ENCODE data around the gene GGT6.
"Not testable (repeated sequence)": the region's sequence is repeated elsewhere in the genome, so short reads cannot be mapped to it uniquely, and the experiment has no call there.

Gene GGT6

GRCh38 chr17:4560421-4560820 is at the start of gene GGT6:
Gene GGT6 (minus strand): TSS chr17:4560577. CDS start chr17:4560521, 56 bp downstream.
- no peak within 1 kb of the TSS for H3K4me3 ChIP-seq (ENCODE audit: low read length)
- no peak for TF ChIP-seq CTCF (conservative IDR thresholded peaks at IDR 0.05; ENCODE audit: low read length)
- DNase-seq (ENCODE audit: low read depth) = no peak

GRCh38 chr17:4610162-4610561 is 49.8 kb upstream of the GGT6 start:
- no peak for DNase-seq (ENCODE audit: low read depth)
- no peak for TF ChIP-seq CTCF (conservative IDR thresholded peaks at IDR 0.05; ENCODE audit: low read length)
- H3K4me3 ChIP-seq (ENCODE audit: low read length) = no peak overlapping the region

- no peak for DNase-seq (ENCODE audit: low read depth)
- no peak for TF ChIP-seq CTCF (conservative IDR thresholded peaks at IDR 0.05; ENCODE audit: low read length)
- no peak overlapping the region for H3K4me3 ChIP-seq (ENCODE audit: low read length)
These were observed 49.4 kb upstream of the GGT6 start for GRCh38 chr17:4609761-4610160.

GRCh38 chr17:4607773-4608187 is 47.4 kb upstream of the GGT6 start:
- peak; percentile 40 for DNase-seq (ENCODE audit: low read depth)
- no peak overlapping the region for H3K4me3 ChIP-seq (ENCODE audit: low read length)
- no peak for TF ChIP-seq CTCF (conservative IDR thresholded peaks at IDR 0.05; ENCODE audit: low read length)

- TF ChIP-seq CTCF (conservative IDR thresholded peaks at IDR 0.05; ENCODE audit: low read length) = no peak
- no peak for DNase-seq (ENCODE audit: low read depth)
- H3K4me3 ChIP-seq (ENCODE audit: low read length) = no peak overlapping the region
These were observed 46.9 kb upstream of the GGT6 start for GRCh38 chr17:4607261-4607741.

- no peak for DNase-seq (ENCODE audit: low read depth)
- TF ChIP-seq CTCF (conservative IDR thresholded peaks at IDR 0.05; ENCODE audit: low read length) = no peak
- no peak overlapping the region for H3K4me3 ChIP-seq (ENCODE audit: low read length)
These were observed 45.4 kb upstream of the GGT6 start for GRCh38 chr17:4605826-4606225.

- H3K4me3 ChIP-seq (ENCODE audit: low read length) = not testable (repeated sequence)
These were observed 44.4 kb upstream of the GGT6 start for GRCh38 chr17:4604736-4605135.

GRCh38 chr17:4604111-4604644 is 43.8 kb upstream of the GGT6 start:
- DNase-seq (ENCODE audit: low read depth) = peak; percentile 34
- H3K4me3 ChIP-seq (ENCODE audit: low read length) = no peak overlapping the region
- no peak for TF ChIP-seq CTCF (conservative IDR thresholded peaks at IDR 0.05; ENCODE audit: low read length)

More at GRCh38 chr17:4604736-4605135, 44.4 kb upstream of the GGT6 start:
- not testable (repeated sequence) for DNase-seq (ENCODE audit: low read depth)
